ENCODE data around the gene SAMHD1. TPM values are rescaled to one million over a fixed set of nuclear protein-coding genes. Genes with fewer than 3 reads are reported as not detected.

SAMHD1 gene
- total and polyA plus RNA-seq, 11 donors: 13.9 to 164 (median 39.6) TPM

DNA sequence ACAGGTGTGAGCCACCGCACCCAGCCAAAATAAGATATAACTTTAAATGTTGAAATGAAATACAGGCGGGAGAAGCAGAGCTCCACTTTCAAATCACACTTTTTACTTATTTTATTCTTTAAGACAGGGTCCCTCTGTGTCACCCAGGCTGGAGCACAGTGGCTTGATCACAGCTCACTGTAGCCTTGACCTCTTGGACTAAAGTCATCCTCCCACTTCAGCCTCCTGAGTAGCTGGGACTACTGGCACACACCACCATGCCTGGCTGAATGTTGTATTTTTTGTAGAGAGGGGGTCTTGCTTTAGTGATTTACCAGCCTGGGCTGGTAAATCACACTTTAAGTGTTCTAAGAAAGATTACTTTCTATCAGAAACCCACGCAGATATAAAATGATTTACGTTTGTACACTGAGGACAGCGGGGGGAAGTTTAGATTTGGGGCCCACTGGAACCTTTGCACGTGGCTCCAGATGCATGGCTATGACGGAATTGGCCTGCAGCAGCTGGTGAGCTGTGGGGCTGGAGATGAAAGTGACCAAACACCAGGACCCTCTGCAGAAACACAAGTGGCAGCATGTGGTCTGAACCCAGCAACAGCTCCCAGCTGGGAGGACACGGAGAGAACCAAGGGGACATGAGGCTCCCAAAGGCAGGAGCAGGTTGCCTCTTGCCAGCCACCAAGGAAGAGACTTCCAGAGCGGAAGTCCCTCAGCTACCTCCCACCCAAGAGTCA, 102.0 kb downstream of the SAMHD1 start:
- no peak overlapping the region for H3K4me3 ChIP-seq
- no peaks in the 10 kb centered on the region for H3K36me3 ChIP-seq
- intact Hi-C loops (cut with DNase I): no loop called here
- 80 to 94% (median 90%) methylated on average over 9 of the region's 9 CpGs for WGBS, 4 donors
- ATAC-seq: no peak
- peak overlapping the region in 10 of 12 donors; percentile 15 to 95 (median 85) for H3K27ac ChIP-seq
- no peak for DNase-seq
- H3K4me1 ChIP-seq: peaks cover 0 to 95% (median 74%) of the 10 kb centered on the region in 12 donors
- no peaks in the 10 kb centered on the region for H3K27me3 ChIP-seq
- H3K9me3 ChIP-seq: peaks cover 0 to 5% (median 0%) of the 10 kb centered on the region in 12 donors
- TF ChIP-seq POLR2A (IDR thresholded peaks at IDR 0.05): no peak
- TF ChIP-seq CTCF (IDR thresholded peaks at IDR 0.05): no peak

GRCh38 chr20:36848677-36849076, 102.8 kb downstream of the SAMHD1 start:
- Histone ChIP-seq H3K36me3 (no peaks in the 10 kb centered on the region), H3K27ac (peak overlapping the region; percentile 53 to 95 (median 85)), H3K27me3 (no peaks in the 10 kb centered on the region), H3K4me1 (peaks cover 0 to 93% (median 73%) of the 10 kb centered on the region in 12 donors), H3K9me3 (peaks cover 0 to 5% (median 0%) of the 10 kb centered on the region in 12 donors), H3K4me3 (no peak overlapping the region)
- TF ChIP-seq POLR2A (IDR thresholded peaks at IDR 0.05) (no peak), CTCF (IDR thresholded peaks at IDR 0.05) (no peak)
- DNase-seq (no peak), ATAC-seq (no peak)
- intact Hi-C loops (cut with DNase I): no loop called here

GRCh38 chr20:36848078-36848660, 103.3 kb downstream of the SAMHD1 start:
- H3K27me3 ChIP-seq: no peaks in the 10 kb centered on the region
- ATAC-seq (peak; percentile 27 to 73 (median 50)), DNase-seq (peak in 4 of 5 donors; percentile 73 to 82 (median 80))
- intact Hi-C loops (cut with DNase I): no loop called here
- TF ChIP-seq CTCF (IDR thresholded peaks at IDR 0.05) (no peak), POLR2A (IDR thresholded peaks at IDR 0.05) (no peak)
- peak overlapping the region; percentile 53 to 95 (median 85) for H3K27ac ChIP-seq
- 25 to 40% (median 28%) methylated on average over 4 to 6 of the region's 6 CpGs for WGBS, 4 donors
- no peaks in the 10 kb centered on the region for H3K36me3 ChIP-seq
- H3K9me3 ChIP-seq: peaks cover 0 to 5% (median 0%) of the 10 kb centered on the region in 12 donors
- H3K4me1 ChIP-seq: peaks cover 0 to 93% (median 75%) of the 10 kb centered on the region in 12 donors
- no peak overlapping the region for H3K4me3 ChIP-seq

- peak overlapping the region; percentile 53 to 95 (median 85) for H3K27ac ChIP-seq
- H3K4me1 ChIP-seq: peaks cover 0 to 93% (median 74%) of the 10 kb centered on the region in 12 donors
- H3K9me3 ChIP-seq: peaks cover 0 to 5% (median 0%) of the 10 kb centered on the region in 12 donors
- H3K27me3 ChIP-seq: no peaks in the 10 kb centered on the region
- peak in 2 of 4 donors; percentile 1 to 2 for ATAC-seq
- no peak overlapping the region for H3K4me3 ChIP-seq
- no peak for DNase-seq
- no peaks in the 10 kb centered on the region for H3K36me3 ChIP-seq
- intact Hi-C loops (cut with DNase I): loop anchor here in 1 of 10 donors (1.0 kb wide), 1 partner anchor 12 kb away; no protein-coding TSS in a partner anchor
- 50 to 72% (median 65%) methylated on average over 1 of the region's 1 CpG for WGBS, 4 donors
- TF ChIP-seq CTCF (IDR thresholded peaks at IDR 0.05) (no peak), POLR2A (IDR thresholded peaks at IDR 0.05) (no peak)
Measured at GRCh38 chr20:36847710-36848040, 103.8 kb downstream of the SAMHD1 start.
